WTC11 (cell line): ENCODE measurements around the gene GSPT2. TPM values are rescaled to one million over a fixed set of nuclear protein-coding genes. Genes with fewer than 3 reads are reported as not detected.

Source experiments
- ATAC-seq: fragments of 200-7000 bp; cut with Tn5 transposase; 2 replicates; pipeline ENCODE4 v1.10.0; 2021; ENCODE audit warnings: mild to moderate bottlenecking, moderate library complexity
- CTCF ChIA-PET: fragments of 300-600 bp; sonication (Branson Sonifier 250); formaldehyde crosslinking; loops from one replicate; lab custom pipeline; 2021; ENCODE audit warnings: antibody characterized with exemption; lab: Charles Lee
- POLR2A ChIA-PET: fragments of 350-600 bp; sonication (Branson Sonifier 250); formaldehyde crosslinking; loops from one replicate; lab custom pipeline; 2021; ENCODE audit warnings: antibody characterized with exemption; lab: Charles Lee
- DNase-seq: peaks from one replicate; pipeline ENCODE4 v3.0.0; 2021; ENCODE audit warnings: low spot score
- H3K27ac Mint-ChIP-seq: 2 replicates; pipeline ENCODE4 v1.8.0; 2021; ENCODE audit warnings: mixed read lengths
- H3K27me3 Mint-ChIP-seq: 2 replicates; pipeline ENCODE4 v1.8.0; 2021; ENCODE audit warnings: low read depth, mild to moderate bottlenecking, moderate library complexity, mixed read lengths
- H3K36me3 Mint-ChIP-seq: 2 replicates; pipeline ENCODE4 v1.8.0; 2021; ENCODE audit warnings: mixed read lengths
- H3K4me1 Mint-ChIP-seq: 2 replicates; pipeline ENCODE4 v1.8.0; 2022; ENCODE audit warnings: mixed read lengths
- H3K4me3 Mint-ChIP-seq: 2 replicates; pipeline ENCODE4 v1.8.0; 2021; ENCODE audit warnings: mild to moderate bottlenecking, moderate library complexity, mixed read lengths
- H3K9me3 Mint-ChIP-seq: 2 replicates; pipeline ENCODE4 v1.8.0; 2021; ENCODE audit warnings: mixed read lengths
- CREM ChIP-seq: sonication (generic); formaldehyde crosslinking; IDR thresholded peaks from 2 replicates; pipeline ENCODE4 v1.8.1; 2022; ENCODE audit warnings: mild to moderate bottlenecking, missing genetic modification reagents, moderate library complexity
- ESRRA ChIP-seq: sonication (generic); formaldehyde crosslinking; IDR thresholded peaks from 2 replicates; pipeline ENCODE4 v1.8.1; 2022; ENCODE audit warnings: mild to moderate bottlenecking, missing genetic modification reagents, borderline replicate concordance
- KAT7 ChIP-seq: sonication (generic); formaldehyde crosslinking; IDR thresholded peaks from 2 replicates; pipeline ENCODE4 v1.8.1; 2023; ENCODE audit warnings: missing genetic modification reagents, mild to moderate bottlenecking, borderline replicate concordance
- MYBL2 ChIP-seq: sonication (generic); formaldehyde crosslinking; IDR thresholded peaks from 2 replicates; pipeline ENCODE4 v1.8.1; 2023; ENCODE audit warnings: mild to moderate bottlenecking, moderate library complexity, missing genetic modification reagents
- NR1H2 ChIP-seq: sonication (generic); formaldehyde crosslinking; IDR thresholded peaks from 2 replicates; pipeline ENCODE4 v1.9.0; 2021; ENCODE audit warnings: mild to moderate bottlenecking, moderate library complexity, missing genetic modification reagents
- NR3C1 ChIP-seq: sonication (generic); formaldehyde crosslinking; conservative IDR thresholded peaks from 2 replicates; pipeline ENCODE4 v1.8.1; 2023; ENCODE audit warnings: low read depth, mild to moderate bottlenecking, missing genetic modification reagents
- RELA ChIP-seq: sonication (generic); formaldehyde crosslinking; IDR thresholded peaks from 2 replicates; pipeline ENCODE4 v1.8.1; 2022; ENCODE audit warnings: missing genetic modification reagents, mild to moderate bottlenecking, borderline replicate concordance
- RORB ChIP-seq: fragments of 250-450 bp; sonication (Bioruptor Pico); IDR thresholded peaks from 2 replicates; pipeline ENCODE4 v1.9.0; 2021; ENCODE audit warnings: mild to moderate bottlenecking
- SMAD3 ChIP-seq: sonication (generic); formaldehyde crosslinking; IDR thresholded peaks from 2 replicates; pipeline ENCODE4 v1.8.0; 2022; ENCODE audit warnings: missing genetic modification reagents, mild to moderate bottlenecking, borderline replicate concordance
- SMAD4 ChIP-seq: sonication (generic); formaldehyde crosslinking; IDR thresholded peaks from 2 replicates; pipeline ENCODE4 v1.8.0; 2022; ENCODE audit warnings: mild to moderate bottlenecking, missing genetic modification reagents
- TP53 ChIP-seq: sonication (generic); formaldehyde crosslinking; IDR thresholded peaks from 2 replicates; pipeline ENCODE4 v1.8.1; 2023; ENCODE audit warnings: mild to moderate bottlenecking, missing genetic modification reagents
- ZNF138 ChIP-seq: sonication (generic); formaldehyde crosslinking; conservative IDR thresholded peaks from 2 replicates; pipeline ENCODE4 v1.8.1; 2022; ENCODE audit warnings: mild to moderate bottlenecking, moderate library complexity, missing genetic modification reagents
- ZNF263 ChIP-seq: sonication (generic); formaldehyde crosslinking; IDR thresholded peaks from 2 replicates; pipeline ENCODE4 v1.8.1; 2022; ENCODE audit warnings: low read depth, mild to moderate bottlenecking, moderate library complexity, missing genetic modification reagents
- total RNA-seq: library from RNA; stranded (reverse); gene quantifications from 3 replicates; pipeline ENCODE4 v1.2.3, GENCODE V29; 2021
- TF ChIP-seq, protein P1 (sequence below): sonication (generic); formaldehyde crosslinking; IDR thresholded peaks from 2 replicates; pipeline ENCODE4 v1.8.1; 2022; ENCODE audit warnings: missing genetic modification reagents, borderline replicate concordance
- TF ChIP-seq, protein P2 (sequence below): sonication (generic); formaldehyde crosslinking; IDR thresholded peaks from 2 replicates; pipeline ENCODE4 v1.8.0; 2023; ENCODE audit warnings: missing genetic modification reagents, mild to moderate bottlenecking, borderline replicate concordance
- TF ChIP-seq, protein P3 (sequence below): sonication (generic); formaldehyde crosslinking; IDR thresholded peaks from 2 replicates; pipeline ENCODE4 v1.8.1; 2023; ENCODE audit warnings: mild to moderate bottlenecking, missing genetic modification reagents, borderline replicate concordance
- TF ChIP-seq, protein P4 (sequence below): fragments of 250-450 bp; sonication (Bioruptor Pico); IDR thresholded peaks from 2 replicates; pipeline ENCODE4 v1.9.0; 2021; ENCODE audit warnings: mild to moderate bottlenecking, borderline replicate concordance
- TF ChIP-seq, protein P5 (sequence below): sonication (generic); formaldehyde crosslinking; IDR thresholded peaks from 2 replicates; pipeline ENCODE4 v1.8.0; 2022; ENCODE audit warnings: missing genetic modification reagents

GSPT2 gene
- total RNA-seq, 1 experiment from 2014 or later, result 25.9 TPM

DNA sequence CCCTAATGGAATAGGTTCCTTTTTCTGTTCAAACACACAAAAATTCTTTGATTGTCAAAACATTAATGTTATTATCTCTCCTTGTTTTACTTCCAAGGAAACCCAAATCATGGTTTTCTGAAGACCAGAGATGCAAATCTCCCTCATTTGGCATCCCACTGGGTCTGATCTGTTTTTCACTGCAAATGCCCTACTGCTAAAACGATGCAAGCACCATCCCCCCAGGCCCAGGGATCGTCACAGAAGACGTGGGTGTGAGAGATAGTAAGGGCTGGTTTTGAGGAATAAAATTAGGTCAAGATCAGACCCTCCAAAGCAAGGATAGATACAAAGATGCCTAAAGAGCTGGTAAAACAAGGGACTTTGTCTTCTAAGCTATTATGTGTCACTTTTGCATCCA is 33.6 kb downstream of the GSPT2 start:
- CTCF ChIA-PET, result no interaction called here
- DNase-seq (peak; percentile 11), ATAC-seq (no peak)
- peaks cover 5% of the 10 kb centered on the region; the same call in 1 of the 2 replicates for H3K9me3 Mint-ChIP-seq
- H3K4me1 Mint-ChIP-seq, result peaks cover 38% of the 10 kb centered on the region
- POLR2A ChIA-PET, result no interaction called here
- no peaks in the 10 kb centered on the region for H3K27me3 Mint-ChIP-seq
- no peak for TF ChIP-seq MYBL2 (CRISPR knock-in tag)
- TF ChIP-seq ESRRA (CRISPR knock-in tag), result no peak
- no peak for TF ChIP-seq KAT7 (CRISPR knock-in tag)
- TF ChIP-seq RORB, result no peak
- TF ChIP-seq, protein P1, sequence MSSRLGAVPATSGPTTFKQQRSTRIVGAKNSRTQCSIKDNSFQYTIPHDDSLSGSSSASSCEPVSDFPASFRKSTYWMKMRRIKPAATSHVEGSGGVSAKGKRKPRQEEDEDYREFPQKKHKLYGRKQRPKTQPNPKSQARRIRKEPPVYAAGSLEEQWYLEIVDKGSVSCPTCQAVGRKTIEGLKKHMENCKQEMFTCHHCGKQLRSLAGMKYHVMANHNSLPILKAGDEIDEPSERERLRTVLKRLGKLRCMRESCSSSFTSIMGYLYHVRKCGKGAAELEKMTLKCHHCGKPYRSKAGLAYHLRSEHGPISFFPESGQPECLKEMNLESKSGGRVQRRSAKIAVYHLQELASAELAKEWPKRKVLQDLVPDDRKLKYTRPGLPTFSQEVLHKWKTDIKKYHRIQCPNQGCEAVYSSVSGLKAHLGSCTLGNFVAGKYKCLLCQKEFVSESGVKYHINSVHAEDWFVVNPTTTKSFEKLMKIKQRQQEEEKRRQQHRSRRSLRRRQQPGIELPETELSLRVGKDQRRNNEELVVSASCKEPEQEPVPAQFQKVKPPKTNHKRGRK, result no peak
- TF ChIP-seq ZNF138 (CRISPR knock-in tag), result no peak
- TF ChIP-seq, protein P2, sequence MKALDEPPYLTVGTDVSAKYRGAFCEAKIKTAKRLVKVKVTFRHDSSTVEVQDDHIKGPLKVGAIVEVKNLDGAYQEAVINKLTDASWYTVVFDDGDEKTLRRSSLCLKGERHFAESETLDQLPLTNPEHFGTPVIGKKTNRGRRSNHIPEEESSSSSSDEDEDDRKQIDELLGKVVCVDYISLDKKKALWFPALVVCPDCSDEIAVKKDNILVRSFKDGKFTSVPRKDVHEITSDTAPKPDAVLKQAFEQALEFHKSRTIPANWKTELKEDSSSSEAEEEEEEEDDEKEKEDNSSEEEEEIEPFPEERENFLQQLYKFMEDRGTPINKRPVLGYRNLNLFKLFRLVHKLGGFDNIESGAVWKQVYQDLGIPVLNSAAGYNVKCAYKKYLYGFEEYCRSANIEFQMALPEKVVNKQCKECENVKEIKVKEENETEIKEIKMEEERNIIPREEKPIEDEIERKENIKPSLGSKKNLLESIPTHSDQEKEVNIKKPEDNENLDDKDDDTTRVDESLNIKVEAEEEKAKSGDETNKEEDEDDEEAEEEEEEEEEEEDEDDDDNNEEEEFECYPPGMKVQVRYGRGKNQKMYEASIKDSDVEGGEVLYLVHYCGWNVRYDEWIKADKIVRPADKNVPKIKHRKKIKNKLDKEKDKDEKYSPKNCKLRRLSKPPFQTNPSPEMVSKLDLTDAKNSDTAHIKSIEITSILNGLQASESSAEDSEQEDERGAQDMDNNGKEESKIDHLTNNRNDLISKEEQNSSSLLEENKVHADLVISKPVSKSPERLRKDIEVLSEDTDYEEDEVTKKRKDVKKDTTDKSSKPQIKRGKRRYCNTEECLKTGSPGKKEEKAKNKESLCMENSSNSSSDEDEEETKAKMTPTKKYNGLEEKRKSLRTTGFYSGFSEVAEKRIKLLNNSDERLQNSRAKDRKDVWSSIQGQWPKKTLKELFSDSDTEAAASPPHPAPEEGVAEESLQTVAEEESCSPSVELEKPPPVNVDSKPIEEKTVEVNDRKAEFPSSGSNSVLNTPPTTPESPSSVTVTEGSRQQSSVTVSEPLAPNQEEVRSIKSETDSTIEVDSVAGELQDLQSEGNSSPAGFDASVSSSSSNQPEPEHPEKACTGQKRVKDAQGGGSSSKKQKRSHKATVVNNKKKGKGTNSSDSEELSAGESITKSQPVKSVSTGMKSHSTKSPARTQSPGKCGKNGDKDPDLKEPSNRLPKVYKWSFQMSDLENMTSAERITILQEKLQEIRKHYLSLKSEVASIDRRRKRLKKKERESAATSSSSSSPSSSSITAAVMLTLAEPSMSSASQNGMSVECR (CRISPR knock-in tag), result no peak
- TF ChIP-seq NR3C1 (CRISPR knock-in tag), result no peak
- TF ChIP-seq CREM (CRISPR knock-in tag), result no peak
- TF ChIP-seq, protein P3, sequence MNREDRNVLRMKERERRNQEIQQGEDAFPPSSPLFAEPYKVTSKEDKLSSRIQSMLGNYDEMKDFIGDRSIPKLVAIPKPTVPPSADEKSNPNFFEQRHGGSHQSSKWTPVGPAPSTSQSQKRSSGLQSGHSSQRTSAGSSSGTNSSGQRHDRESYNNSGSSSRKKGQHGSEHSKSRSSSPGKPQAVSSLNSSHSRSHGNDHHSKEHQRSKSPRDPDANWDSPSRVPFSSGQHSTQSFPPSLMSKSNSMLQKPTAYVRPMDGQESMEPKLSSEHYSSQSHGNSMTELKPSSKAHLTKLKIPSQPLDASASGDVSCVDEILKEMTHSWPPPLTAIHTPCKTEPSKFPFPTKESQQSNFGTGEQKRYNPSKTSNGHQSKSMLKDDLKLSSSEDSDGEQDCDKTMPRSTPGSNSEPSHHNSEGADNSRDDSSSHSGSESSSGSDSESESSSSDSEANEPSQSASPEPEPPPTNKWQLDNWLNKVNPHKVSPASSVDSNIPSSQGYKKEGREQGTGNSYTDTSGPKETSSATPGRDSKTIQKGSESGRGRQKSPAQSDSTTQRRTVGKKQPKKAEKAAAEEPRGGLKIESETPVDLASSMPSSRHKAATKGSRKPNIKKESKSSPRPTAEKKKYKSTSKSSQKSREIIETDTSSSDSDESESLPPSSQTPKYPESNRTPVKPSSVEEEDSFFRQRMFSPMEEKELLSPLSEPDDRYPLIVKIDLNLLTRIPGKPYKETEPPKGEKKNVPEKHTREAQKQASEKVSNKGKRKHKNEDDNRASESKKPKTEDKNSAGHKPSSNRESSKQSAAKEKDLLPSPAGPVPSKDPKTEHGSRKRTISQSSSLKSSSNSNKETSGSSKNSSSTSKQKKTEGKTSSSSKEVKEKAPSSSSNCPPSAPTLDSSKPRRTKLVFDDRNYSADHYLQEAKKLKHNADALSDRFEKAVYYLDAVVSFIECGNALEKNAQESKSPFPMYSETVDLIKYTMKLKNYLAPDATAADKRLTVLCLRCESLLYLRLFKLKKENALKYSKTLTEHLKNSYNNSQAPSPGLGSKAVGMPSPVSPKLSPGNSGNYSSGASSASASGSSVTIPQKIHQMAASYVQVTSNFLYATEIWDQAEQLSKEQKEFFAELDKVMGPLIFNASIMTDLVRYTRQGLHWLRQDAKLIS (CRISPR knock-in tag), result no peak
- TF ChIP-seq NR1H2, result no peak
- TF ChIP-seq SMAD4 (CRISPR knock-in tag), result no peak
- TF ChIP-seq RELA, result no peak
- H3K4me3 Mint-ChIP-seq, result no peak overlapping the region
- no peaks in the 10 kb centered on the region for H3K36me3 Mint-ChIP-seq
- H3K27ac Mint-ChIP-seq, result no peak overlapping the region; the same call in 1 of the 2 replicates

DNA sequence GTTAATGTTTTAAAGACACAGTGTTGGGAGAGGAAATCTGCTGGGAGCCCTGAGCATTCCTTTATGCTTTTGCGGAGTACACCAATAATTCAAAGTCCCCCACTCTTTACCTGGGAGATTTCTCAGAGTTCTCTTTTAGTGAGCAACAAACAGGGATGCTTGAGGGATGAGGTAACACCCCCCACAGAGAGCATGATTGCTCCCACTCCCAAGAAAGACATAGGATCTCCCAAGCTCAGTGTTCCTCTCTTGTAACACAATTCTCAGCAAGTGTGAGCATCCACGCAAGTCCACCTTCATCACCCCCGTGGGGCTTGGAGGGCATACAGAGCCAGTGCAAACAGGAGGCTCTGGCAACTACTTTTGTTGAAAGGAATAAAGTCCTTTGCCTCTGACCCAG is 36.1 kb downstream of the GSPT2 start:
- Mint-ChIP-seq H3K9me3 (peaks cover 5% of the 10 kb centered on the region; the same call in 1 of the 2 replicates), H3K4me1 (peaks cover 36% of the 10 kb centered on the region), H3K4me3 (no peak overlapping the region), H3K36me3 (no peaks in the 10 kb centered on the region), H3K27ac (no peak overlapping the region), H3K27me3 (no peaks in the 10 kb centered on the region)
- ChIA-PET POLR2A (no interaction called here), CTCF (no interaction called here)
- ATAC-seq (no peak), DNase-seq (no peak)
- TF ChIP-seq TP53 (CRISPR knock-in tag) (no peak), ZNF263 (CRISPR knock-in tag) (no peak), SMAD3 (CRISPR knock-in tag) (no peak)
- TF ChIP-seq, protein P4, sequence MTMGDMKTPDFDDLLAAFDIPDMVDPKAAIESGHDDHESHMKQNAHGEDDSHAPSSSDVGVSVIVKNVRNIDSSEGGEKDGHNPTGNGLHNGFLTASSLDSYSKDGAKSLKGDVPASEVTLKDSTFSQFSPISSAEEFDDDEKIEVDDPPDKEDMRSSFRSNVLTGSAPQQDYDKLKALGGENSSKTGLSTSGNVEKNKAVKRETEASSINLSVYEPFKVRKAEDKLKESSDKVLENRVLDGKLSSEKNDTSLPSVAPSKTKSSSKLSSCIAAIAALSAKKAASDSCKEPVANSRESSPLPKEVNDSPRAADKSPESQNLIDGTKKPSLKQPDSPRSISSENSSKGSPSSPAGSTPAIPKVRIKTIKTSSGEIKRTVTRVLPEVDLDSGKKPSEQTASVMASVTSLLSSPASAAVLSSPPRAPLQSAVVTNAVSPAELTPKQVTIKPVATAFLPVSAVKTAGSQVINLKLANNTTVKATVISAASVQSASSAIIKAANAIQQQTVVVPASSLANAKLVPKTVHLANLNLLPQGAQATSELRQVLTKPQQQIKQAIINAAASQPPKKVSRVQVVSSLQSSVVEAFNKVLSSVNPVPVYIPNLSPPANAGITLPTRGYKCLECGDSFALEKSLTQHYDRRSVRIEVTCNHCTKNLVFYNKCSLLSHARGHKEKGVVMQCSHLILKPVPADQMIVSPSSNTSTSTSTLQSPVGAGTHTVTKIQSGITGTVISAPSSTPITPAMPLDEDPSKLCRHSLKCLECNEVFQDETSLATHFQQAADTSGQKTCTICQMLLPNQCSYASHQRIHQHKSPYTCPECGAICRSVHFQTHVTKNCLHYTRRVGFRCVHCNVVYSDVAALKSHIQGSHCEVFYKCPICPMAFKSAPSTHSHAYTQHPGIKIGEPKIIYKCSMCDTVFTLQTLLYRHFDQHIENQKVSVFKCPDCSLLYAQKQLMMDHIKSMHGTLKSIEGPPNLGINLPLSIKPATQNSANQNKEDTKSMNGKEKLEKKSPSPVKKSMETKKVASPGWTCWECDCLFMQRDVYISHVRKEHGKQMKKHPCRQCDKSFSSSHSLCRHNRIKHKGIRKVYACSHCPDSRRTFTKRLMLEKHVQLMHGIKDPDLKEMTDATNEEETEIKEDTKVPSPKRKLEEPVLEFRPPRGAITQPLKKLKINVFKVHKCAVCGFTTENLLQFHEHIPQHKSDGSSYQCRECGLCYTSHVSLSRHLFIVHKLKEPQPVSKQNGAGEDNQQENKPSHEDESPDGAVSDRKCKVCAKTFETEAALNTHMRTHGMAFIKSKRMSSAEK (CRISPR knock-in tag), result no peak
- TF ChIP-seq, protein P5, sequence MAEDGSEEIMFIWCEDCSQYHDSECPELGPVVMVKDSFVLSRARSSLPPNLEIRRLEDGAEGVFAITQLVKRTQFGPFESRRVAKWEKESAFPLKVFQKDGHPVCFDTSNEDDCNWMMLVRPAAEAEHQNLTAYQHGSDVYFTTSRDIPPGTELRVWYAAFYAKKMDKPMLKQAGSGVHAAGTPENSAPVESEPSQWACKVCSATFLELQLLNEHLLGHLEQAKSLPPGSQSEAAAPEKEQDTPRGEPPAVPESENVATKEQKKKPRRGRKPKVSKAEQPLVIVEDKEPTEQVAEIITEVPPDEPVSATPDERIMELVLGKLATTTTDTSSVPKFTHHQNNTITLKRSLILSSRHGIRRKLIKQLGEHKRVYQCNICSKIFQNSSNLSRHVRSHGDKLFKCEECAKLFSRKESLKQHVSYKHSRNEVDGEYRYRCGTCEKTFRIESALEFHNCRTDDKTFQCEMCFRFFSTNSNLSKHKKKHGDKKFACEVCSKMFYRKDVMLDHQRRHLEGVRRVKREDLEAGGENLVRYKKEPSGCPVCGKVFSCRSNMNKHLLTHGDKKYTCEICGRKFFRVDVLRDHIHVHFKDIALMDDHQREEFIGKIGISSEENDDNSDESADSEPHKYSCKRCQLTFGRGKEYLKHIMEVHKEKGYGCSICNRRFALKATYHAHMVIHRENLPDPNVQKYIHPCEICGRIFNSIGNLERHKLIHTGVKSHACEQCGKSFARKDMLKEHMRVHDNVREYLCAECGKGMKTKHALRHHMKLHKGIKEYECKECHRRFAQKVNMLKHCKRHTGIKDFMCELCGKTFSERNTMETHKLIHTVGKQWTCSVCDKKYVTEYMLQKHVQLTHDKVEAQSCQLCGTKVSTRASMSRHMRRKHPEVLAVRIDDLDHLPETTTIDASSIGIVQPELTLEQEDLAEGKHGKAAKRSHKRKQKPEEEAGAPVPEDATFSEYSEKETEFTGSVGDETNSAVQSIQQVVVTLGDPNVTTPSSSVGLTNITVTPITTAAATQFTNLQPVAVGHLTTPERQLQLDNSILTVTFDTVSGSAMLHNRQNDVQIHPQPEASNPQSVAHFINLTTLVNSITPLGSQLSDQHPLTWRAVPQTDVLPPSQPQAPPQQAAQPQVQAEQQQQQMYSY (CRISPR knock-in tag), result no peak
